AG10803 (cell line): Measurements from ENCODE around the gene AKAP8L.

Experiments used
- DNase-seq: peaks from one replicate; pipeline ENCODE4 v3.0.0; 2010; ENCODE audit warnings: low read depth
- H3K4me3 ChIP-seq: 2 replicates; pipeline ENCODE4 v1.5.1; 2011; ENCODE audit warnings: mild to moderate bottlenecking, low read length, control low read depth
- CTCF ChIP-seq: conservative IDR thresholded peaks from 2 replicates; pipeline ENCODE4 v1.5.1; 2011; ENCODE audit warnings: mild to moderate bottlenecking, low read length, control low read depth, inconsistent platforms

Gene AKAP8L

DNA sequence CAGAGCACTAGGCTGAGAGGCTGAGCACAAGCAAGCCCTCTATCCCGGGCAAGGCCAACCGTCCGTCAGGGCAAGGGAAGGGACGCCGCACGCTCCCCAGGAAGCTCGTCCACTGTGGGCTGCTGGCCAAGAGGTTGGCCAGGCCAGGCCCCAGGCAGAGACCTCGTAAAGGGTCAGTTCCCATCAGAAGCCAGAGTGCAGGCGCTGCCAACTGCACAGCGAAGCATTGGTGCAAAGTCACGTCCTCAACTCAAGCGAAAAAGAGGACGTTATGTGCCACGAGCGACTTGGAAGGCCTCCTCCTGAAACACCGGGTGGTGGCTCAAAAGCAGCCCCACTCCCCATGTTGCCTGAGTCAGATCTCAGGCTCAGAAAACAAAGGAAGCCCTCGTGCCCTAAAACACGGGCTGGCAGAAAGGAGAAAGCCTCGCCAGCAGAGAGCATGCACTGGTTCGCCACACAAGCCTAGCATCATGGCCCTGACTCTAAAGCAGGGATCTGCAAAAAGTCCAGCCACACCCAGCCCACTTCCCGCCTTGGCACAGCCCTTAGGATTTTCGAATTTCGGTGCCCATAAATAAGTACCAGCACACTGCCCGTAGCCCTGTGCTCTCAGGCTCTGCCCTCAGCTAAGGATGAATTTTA, 43.9 kb downstream of the AKAP8L start:
- no peak for TF ChIP-seq CTCF
- H3K4me3 ChIP-seq, result no peak overlapping the region
- DNase-seq, result no peak

GRCh38 chr19:15374105-15374651, 44.6 kb downstream of the AKAP8L start:
- no peak overlapping the region for H3K4me3 ChIP-seq
- no peak for DNase-seq
- no peak for TF ChIP-seq CTCF

- TF ChIP-seq CTCF, result no peak
- no peak overlapping the region for H3K4me3 ChIP-seq
- no peak for DNase-seq
Measured at GRCh38 chr19:15373644-15374043, 45.1 kb downstream of the AKAP8L start.

DNA sequence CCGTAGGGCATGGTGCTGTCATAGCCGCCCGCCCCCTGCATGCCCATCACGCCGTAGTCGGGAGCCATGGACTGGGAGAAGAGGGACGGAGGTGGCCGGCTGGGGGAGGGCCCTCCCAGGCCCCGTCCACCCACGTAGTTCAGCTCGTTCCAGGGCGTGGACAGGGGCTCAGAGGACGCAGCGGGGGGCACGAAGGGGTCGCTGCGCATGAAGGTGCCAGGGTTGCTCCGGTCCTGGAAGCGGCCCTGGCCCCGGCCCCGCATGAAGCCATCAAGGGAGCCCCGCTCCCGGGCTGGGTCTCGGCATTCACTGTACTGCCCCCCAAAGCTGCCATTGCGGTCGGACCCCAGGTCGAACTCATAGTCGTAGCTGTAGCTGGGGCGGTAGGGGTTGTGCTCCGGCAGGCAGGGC, 45.9 kb downstream of the AKAP8L start:
- DNase-seq, result no peak
- H3K4me3 ChIP-seq, result no peak overlapping the region
- no peak for TF ChIP-seq CTCF

DNA sequence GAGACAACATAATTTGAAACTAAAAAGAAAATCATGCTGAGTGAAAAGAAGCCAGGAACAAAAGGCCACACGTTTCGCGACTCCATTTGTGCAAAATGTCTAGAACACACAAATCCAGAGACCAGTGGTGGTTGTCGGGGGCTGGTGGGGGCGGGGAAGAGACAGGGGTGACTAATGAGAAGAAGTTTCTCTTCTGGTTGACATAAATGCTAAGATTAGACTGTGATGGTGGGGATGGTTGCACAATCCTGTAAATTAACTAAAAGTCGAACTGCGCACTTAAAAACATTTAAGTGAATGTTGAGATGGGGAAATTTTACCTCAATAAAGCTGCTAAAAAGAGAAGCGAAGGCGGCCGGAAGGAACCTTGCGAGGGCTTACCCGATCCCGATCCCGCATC, 46.3 kb downstream of the AKAP8L start:
- no peak overlapping the region for H3K4me3 ChIP-seq
- DNase-seq, result no peak
- no peak for TF ChIP-seq CTCF

DNA sequence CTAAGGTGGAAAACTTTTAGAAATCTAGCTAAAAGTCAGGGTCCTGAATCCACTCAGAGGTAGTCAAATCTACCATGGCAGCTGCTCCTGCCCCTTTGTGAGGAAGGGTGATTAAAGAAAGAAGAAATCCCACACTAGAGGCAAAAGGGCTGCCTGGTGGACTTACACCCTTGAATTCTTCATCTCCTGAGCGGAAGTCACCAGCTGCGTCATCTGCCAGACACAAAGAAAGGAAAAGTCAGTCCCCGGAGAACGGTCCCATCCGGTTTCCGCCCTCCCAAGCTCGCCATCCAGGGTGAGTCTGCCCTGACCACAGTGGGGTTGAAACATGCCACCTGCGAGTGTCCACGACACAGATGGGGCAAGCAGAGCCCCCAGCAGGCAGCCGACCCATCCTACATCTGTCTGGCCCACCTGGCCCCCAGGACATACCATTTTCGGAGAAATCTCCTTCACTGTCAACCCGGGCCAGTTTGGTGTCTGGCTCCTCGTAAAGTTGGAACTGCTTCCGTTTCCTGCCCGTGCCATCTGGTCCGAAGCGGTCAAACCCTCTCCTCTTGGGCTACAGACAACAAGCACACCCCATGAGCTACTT, 46.9 kb downstream of the AKAP8L start:
- no peak overlapping the region for H3K4me3 ChIP-seq
- no peak for TF ChIP-seq CTCF
- no peak for DNase-seq

- TF ChIP-seq CTCF, result no peak
- DNase-seq, result no peak
- no peak overlapping the region for H3K4me3 ChIP-seq
Measured at GRCh38 chr19:15371119-15371518, 47.7 kb downstream of the AKAP8L start.
